GM19324 (cell line): Measurements from ENCODE around the gene KSR1.
"Not testable (repeated sequence)": the region's sequence is repeated elsewhere in the genome, so short reads cannot be mapped to it uniquely, and the experiment has no call there.

ENCODE experiments used
- ATAC-seq: cut with Tn5 transposase; IDR thresholded peaks from one replicate; pipeline ENCODE4 v1.9.1; 2021; ENCODE audit warnings: mild to moderate bottlenecking, moderate library complexity; ENCODE audit not compliant: unreplicated experiment, low FRiP score

The KSR1 gene

DNA sequence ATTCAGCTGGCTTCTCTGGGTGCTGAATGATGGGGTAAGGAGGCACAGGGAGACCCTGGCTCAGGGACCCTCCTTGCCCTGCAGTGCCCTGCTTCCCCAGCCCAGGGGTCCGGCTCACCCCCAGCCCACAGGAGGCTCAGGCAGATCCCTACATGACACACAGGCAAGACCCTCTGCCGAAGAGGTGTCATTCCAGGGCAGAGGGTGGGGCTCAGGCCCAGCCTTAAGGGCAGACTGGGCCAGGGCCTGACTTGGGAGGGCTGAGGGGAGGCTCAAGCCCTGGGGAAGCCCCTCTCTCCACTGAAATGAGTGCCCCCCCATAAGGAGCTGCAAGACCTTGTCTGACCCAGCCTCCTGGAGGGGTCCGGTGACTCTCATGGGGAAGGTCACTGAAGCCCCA, 30.3 kb upstream of the KSR1 start:
- no peak for ATAC-seq

- not testable (repeated sequence) for ATAC-seq
These were observed 29.8 kb upstream of the KSR1 start for GRCh38 chr17:27426471-27426870.

DNA sequence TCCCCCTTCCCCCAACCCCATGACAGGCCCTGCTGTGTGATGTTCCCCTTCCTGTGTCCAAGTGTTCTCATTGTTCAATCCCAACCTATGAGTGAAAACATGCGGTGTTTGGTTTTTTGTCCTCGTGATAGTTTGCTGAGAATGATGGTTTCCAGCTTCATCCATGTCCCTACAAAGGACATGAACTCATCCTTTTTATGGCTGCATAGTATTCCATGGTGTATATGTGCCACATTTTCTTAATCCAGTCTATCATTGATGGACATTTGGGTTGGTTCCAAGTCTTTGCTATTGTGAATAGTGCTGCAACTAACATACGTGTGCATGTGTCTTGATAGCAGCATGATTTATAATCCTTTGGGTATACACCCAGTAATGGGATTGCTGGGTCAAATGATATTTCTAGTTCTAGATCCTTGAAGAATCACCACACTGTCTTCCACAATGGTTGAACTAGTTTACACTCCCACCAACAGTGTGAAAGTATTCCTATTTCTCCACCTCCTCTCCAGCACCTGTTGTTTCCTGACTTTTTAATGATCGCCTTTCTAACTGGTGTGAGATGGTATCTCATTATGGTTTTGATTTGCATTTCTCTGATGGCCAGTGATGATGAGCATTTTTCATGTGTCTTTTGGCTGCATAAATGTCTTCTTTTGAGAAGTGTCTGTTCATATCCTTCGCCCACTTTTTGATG, 28.9 kb upstream of the KSR1 start:
- not testable (repeated sequence) for ATAC-seq

- no peak for ATAC-seq
These were observed 27.3 kb upstream of the KSR1 start for GRCh38 chr17:27428781-27429505.

- no peak for ATAC-seq
These were observed 26.4 kb upstream of the KSR1 start for GRCh38 chr17:27429666-27430382.

DNA sequence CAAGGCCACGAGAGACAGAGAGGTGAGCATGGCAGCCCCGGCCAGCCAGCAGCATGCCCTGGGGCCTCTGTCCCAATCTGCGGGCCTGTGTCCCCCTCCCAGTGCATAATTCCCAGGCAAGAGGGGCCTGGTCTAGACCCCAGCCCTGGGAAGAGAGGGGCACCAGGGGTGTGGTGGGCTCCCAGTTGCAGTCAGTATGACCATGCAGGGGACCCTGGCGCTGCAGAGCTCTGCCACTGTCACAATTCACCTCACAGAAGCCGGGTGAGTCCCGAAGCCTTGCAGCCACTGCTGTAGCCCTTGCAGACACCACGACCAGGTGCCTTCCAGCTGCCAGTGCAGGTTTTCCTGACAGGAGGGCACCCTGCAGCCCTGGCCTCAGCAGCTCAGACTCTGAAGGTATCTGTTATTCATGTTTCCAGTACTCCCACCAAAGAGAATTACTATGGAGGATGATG, 25.8 kb upstream of the KSR1 start:
- no peak for ATAC-seq

- no peak for ATAC-seq
These were observed 25.3 kb upstream of the KSR1 start for GRCh38 chr17:27430882-27431491.

DNA sequence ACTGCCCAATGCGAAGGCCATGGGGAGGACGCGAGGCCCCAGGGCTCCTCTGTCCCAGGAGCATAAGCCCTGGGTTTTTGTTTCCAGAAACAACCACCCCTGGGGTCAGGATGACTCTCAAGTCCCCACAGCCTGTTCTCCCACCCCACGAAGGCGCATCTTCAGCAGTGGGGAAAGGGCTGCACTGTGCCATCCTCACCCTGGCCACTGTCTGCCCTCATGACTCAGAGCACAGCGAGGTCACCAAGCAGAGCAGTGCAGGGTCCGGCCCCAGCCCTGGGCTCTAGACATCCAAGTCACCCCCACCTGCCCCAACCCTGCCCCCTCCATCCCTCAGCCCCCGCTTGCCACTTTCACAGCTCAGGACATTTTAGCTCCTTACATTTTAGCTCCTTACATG, 22.7 kb upstream of the KSR1 start:
- no peak for ATAC-seq

- ATAC-seq, result not testable (repeated sequence)
These were observed 20.7 kb upstream of the KSR1 start for GRCh38 chr17:27435431-27436070.

- no peak for ATAC-seq
These were observed 17.8 kb upstream of the KSR1 start for GRCh38 chr17:27438348-27438998.

DNA sequence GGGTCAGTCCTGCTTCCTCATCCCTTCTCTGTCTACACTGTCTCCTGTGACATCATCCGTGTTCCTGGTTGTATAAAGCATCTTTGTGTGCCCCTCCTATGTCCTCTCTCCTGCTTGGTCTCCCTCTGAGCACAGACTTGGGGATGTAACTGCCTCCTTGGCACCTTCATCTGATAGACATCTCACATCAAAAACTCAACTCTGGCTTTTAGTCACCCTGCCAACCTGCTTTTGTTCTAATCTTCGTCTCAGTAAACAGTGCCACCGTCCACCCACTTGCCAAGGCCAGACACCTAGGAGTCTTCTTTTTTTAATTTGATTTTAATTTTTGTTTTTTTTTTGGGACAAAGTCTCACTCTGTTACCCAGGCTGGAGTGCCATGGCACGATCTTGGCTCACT, 16.9 kb upstream of the KSR1 start:
- ATAC-seq, result no peak

DNA sequence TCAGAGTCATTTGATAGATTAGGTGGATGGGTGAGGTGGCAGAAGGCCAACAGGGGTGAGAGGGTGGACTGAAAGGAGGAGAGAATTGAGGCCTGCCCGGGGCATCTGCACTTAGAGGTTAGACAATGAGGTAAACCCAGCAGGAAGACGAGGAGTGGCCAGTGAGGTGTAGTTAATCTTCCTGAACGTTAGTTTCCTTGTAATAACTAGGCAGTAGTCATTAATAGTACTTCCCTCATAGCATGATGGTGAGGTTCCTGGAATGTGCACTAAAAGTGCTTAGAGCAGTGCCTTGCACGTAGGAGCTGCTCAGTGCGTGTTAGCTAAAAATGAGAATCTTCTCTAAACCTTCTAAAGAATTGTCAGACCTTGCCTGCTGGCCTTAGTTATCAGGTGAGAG, 13.5 kb upstream of the KSR1 start:
- no peak for ATAC-seq

GRCh38 chr17:27443491-27443890, 12.8 kb upstream of the KSR1 start:
- no peak for ATAC-seq

- no peak for ATAC-seq
These were observed 10.3 kb upstream of the KSR1 start for GRCh38 chr17:27445971-27446370.

- ATAC-seq, result no peak
These were observed 9.5 kb upstream of the KSR1 start for GRCh38 chr17:27446569-27447301.

DNA sequence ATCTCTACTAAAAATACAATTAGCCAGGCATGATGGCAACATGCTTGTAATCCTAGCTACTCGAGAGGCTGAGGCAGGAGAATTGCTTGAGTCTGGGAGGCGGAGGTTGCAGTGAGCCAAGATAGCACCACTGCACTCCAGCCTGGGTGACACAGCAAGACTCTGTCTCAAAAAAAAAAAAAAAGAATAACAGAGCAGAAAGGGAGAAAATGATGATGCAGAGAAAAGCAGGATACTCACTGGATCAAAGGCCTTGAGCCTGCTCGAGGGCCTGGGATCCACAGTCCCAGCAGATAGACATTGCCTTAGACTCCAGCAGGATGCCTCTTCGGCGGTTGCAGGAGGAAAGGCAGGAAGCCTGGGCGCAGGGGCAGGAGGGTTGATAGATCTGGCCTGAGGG, 7.7 kb upstream of the KSR1 start:
- not testable (repeated sequence) for ATAC-seq

- ATAC-seq, result no peak
These were observed 6.7 kb upstream of the KSR1 start for GRCh38 chr17:27449541-27449940.

DNA sequence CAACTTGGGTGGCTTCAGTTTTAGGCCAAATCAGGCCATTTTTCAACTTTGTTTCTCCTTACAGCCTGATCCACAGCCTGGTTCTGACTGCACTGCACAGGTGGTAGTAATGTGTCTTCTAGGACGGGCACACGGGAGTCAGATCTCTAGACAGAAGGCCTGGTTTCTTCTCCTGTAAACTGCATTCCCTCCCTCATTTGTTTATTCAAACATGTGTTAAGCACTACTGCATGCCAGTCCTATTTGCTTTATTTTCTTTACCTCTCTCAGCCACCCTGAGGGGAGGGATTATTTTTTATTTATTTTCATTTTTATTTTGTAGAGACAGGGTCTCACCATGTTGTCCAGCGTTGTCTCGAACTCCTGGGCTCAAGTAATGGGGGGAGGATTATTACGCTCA, 6.3 kb upstream of the KSR1 start:
- no peak for ATAC-seq

GRCh38 chr17:27450416-27450815, 5.8 kb upstream of the KSR1 start:
- no peak for ATAC-seq
